Eye (tissue), 1 donor: ENCODE results near the gene SNX14.
"Not testable (repeated sequence)": the region's sequence is repeated elsewhere in the genome, so short reads cannot be mapped to it uniquely, and the experiment has no call there.

Experiments used
- DNase-seq: peaks from one replicate; pipeline ENCODE4 v3.0.0-alpha.2; 2015

SNX14 gene

DNA sequence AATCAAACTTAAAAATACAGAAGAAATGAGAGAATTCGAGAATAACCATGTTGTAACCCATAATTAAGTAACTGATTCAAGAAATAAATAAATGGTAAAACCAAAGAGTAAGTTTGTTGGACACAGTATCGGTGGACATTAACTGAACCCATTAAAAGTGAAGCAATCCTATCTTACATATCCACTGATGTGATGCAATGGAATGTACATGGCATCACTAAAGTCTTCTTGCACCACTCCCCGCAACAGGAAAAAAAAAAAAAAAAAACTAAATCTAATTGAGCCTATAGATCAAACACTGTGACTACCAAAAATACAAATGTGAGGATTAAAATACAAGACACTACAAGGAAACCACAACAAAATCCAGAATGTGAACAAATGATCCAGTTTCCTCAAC lies 7.9 kb downstream of the SNX14 start:
- no peak for DNase-seq

DNA sequence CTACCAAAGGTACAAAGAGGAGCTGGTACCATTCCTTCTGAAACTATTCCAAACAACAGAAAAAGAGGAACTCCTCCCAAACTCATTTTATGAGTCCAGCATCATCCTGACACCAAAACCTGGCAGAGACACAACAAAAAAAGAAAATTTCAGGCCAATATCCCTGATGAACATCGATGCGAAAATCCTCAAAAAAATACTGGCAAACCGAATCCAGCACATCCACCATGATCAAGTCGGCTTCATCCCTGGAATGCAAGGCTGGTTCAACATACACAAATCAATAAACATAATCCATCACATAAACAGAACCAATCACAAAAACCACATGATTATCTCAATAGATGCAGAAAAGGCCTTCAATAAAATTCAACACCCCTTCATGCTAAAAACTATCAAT lies 10.8 kb downstream of the SNX14 start:
- not testable (repeated sequence) for DNase-seq

DNA sequence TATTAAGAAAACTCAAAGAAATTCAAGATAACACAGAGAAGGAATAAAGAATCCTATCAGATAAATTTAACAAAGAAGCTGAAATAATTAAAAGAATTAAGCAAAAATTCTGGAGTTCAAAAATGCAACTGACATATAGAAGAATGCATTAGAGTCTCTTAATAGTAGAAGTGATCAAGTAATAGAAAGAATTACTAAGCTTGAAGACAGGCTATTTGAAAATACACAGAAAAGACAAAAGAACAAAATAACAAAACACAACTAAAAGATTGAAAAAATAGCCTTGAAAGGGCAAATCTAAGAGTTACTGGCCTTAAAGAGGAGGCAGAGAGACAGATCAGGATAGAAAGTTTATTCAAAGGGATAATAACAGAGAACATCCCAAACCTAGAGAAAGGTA lies 12.1 kb downstream of the SNX14 start:
- no peak for DNase-seq

DNA sequence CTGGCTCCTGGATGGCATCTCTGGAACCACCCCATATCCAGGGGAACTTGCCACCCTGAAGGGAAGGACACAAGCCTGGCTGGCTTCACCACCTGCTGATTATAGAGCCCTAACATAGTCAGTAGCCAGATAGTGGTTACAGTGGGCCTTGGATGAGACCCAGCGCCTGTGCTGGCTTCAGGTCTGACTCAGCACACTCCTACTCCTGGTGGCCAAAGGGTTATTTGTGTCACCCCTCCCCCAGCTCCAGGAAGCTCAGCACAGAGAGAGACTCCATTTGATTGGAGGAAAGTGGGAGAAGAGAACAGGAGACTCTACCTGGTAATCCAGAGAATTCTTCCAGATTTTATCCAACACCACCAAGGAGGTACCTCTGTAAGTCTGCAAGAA lies 12.8 kb downstream of the SNX14 start:
- DNase-seq = no peak

DNA sequence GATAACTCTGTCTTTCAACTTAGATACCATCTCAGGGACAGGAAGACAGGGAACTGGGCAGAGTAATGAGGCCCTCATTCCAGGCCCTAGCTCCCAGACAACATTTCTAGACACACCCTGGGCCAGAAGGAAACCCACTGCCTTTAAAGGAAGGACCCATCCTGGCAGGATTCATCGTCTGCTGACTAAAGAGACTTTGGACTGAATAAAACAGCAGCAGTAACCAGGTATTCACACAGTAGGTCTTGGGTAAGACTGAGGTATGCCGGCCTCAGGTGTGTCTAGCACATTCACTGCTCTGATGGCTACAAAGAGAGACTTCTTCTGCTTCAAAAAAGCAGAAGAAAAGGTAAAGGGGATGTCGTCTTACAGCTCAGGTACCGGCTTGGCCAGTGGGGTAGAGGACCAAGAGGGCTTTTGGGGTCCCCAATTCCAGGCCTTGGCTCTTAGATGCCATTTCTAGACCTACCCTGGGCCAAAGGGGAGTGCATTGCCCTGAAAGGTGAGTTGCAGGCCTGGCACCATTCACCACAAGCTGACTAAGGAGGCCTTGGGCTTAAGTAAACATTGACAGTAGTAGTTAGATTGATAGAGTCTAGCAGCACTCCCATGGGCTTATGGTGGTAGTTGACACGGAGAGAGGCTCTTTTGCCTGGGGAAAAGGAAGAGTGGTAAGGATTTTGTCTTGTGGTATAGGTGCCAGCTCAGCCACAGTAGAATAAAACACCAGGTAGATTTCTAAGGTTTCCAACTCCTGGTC lies 13.4 kb downstream of the SNX14 start:
- no peak for DNase-seq

DNA sequence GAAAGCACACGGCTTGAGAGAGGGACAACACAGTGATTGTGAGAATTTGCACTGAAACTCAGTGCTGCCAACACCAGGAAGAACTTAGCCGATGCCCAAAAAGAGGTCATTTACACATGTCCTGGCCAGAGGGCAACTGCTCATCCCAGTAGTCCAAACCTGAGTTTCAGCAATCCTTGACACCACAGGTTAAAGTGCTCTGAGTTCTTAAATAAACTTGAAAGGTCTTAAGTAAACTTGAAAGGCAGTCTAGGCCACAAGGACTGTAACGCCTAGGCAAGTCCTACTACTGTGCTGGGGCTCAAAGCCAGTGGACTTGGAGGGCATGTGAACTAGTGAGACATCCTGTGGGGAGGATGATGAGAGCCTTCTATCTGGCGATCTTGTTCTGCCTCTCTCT lies 14.1 kb downstream of the SNX14 start:
- DNase-seq = no peak

DNA sequence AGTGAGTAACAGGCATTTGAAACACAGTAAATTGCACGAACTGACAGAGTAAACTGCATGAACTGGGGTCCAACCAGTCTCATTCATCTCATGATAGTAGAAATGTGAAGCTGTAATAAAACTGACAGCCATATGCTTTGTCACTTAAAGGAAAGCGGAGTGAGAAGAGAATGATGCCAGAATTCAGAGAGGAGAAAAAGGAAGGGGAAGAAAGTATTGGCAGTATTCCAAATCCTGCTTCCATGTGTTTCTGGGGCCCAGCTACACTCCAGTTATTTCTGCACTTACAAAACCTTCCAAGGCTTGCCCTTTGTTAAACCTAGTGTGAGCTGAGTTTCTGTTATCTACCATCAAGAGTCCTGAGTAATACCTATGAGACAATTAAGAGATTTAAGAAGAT lies 17.2 kb downstream of the SNX14 start:
- DNase-seq = no peak

DNA sequence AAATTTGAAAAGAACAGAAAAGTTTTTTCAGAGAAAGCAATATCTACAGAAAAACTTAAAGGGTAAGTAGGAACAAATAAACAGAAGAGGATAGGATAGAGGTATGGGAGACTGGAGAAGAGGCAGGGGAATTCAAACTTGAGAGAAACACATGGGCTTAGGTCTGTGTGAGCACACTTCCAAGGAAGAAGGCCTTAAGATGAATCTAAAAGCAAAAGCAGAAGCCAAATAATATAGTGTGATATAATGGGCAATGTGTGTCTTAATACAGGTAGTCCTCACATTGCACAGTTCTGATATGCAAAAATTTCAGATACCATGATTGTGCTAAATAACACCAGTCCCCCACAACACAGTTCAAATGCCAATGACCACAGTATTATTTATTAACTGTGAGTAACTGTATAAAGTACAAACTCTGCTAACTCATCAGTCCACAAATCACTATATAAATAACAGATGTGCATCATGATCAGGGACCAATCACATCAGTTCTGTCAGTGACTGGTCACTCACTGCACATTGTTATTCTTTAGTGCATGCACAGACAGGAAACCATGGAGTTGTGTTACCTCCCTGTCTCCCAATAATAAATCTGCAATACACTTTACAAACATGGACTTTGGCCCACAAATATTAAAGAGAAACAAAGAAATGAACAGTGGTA lies 18.6 kb downstream of the SNX14 start:
- DNase-seq = no peak

DNA sequence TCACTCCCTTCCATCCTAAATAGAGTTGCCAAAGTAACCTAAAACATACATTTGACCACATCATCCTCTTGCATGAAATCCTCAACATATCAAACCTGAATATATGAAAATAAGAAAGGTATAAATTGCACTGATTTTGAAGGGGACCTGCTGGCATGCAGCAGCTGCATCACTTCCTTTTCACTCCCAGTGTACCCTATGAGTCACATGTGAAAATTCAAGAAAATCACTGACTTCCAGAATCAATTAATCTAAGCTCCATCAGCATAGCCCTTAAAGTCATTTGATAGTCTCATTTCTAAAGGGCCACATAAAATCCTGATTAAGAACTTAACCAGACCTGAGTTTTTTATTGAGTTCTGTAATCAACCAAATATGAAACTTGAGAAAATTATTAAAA lies 24.3 kb downstream of the SNX14 start:
- DNase-seq = no peak

DNA sequence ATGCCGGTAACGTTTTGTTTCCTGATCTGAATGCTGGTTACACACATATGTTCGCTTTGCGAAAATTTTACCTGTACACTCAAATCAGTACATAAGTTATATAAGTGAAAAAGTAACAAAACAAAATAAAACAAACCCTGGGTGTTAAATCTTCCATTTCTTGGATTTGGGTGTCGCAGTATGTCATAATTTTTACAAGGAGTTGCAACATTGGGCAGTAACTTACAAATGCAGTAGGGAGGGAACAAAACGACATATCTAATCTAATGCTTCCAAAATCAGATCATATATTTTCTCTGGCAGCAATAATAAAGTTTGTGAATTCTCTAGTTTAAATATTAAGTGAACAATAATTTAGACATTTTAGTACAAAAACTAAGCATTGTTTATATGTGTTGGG lies 25.2 kb downstream of the SNX14 start:
- DNase-seq = no peak

DNA sequence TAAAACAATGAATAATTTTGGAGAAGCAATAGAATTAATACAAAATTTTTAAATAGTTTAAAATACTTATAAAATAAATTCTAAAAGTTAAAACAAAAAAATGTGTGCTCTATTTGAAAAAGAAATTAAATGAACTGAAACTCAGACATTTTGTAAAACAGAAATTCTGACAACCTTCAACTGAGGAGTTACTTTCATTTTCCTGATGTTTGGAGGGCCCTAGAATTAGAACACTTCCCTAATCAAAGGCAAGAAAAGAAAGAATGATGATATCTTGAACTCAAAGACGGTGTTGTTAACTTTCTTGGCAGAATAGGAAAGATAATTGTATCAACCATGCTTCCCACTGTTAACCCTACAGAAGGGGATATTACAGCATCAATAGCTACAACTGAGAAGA lies 27.9 kb downstream of the SNX14 start:
- DNase-seq = no peak

DNA sequence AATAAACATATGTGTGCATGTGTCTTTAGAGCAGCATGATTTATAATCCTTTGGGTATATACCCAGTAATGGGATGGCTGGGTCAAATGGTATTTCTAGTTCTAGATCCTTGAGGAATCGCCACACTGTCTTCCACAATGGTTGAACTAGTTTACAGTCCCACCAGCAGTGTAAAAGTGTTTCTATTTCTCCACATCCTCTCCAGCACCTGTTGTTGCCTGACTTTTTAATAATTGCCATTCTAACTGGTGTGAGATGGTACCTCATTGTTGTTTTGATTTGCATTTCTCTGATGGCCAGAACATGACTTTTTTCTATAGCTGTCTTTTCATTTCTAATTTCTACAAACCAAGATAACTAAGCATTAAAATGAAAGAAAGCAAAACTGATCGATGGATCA lies 29.4 kb downstream of the SNX14 start:
- DNase-seq = not testable (repeated sequence)

DNA sequence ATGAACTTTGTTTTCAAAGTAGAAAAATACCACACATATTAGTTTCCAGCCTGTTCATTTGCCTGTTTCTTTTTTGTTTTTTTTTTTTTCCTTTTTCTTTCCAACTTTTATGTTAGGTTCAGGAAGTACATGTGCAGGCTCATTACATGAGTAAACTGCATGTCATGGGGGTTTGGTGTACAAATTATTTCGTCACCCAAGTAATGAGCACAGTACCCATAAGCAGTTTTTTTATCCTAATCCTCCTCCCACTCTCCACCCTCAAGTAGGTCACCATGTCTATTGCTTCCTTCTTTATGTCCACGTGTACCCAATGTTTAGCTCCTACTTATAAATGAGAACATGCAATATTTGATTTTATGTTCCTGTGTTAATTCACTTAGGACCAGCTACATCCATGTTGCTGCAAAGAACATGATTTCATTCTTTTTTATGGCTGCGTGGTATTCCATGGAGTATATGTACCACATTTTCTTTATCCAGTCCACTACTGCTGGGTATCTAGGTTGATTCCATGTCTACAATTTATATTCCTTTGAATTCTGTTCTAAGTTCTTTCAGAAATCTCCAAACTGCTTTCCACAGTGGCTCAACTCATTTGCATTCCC lies 31.8 kb downstream of the SNX14 start:
- DNase-seq = no peak

DNA sequence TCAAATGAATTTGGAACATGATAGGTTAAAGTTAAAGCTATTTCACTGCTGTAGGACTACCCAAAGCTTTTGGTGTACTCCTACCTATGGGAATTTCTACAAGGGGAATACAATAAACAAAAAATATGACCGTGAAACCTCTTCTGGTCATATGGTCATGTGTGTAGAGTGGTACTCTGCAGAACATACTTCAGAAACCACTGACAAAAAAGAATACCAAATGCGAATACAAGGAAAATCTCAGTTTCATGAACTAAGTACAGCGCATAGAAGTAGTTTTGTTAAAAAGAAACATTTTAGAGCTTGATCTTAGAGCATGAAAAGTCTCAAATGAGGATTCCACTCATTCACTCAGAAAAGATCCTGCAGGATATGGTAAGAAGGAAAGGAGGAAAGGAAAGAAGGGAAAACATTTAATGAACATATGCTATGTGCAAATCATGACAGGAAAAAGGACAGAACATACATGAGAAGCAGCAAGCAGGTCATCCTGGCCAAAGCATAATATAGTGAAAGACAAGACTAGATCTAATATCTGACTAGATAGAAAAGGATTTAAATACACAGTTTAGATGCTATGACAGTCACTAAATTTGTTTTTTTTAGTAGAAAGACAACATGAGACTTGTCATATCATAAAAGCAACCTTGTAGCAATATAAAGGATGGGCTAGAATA lies 36.5 kb downstream of the SNX14 start:
- DNase-seq = no peak

DNA sequence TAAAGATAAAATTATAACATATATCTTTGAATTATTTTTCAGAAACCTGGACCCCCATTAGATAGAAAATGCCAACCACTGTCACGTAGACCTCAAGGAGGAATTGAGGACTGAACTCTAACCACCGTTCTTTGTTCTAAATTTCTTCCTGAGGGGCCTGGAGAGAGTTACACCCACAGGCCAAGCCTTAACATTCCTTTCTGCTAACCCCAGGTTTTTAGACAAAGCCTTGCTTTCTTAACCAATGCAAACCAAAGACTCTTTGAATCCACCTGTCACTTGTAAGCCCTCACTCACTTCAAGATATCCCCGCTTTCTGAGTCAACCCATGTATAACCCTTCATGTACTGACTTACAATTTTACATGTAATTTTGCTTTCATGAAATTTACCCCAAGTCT lies 41.0 kb downstream of the SNX14 start:
- DNase-seq = no peak

DNA sequence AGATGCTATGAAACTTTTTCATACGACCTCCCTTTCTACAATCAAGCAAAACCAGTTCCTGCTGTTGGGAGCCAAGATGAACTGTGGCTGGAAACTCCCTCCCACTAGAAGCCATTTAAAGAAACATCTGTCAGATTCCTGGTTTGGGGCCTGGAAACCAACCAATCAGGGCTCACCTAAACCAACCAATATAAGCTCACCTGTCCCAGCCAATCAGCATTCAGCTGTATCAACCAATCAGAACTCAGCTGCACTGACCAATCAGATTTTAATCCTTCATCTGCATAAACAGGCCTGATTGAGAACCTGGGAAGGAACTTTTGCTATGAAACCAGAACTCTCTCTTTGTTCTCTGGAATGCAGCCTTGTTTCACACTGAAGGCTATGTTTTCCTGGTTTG lies 42.4 kb downstream of the SNX14 start:
- DNase-seq = peak; percentile 2

DNA sequence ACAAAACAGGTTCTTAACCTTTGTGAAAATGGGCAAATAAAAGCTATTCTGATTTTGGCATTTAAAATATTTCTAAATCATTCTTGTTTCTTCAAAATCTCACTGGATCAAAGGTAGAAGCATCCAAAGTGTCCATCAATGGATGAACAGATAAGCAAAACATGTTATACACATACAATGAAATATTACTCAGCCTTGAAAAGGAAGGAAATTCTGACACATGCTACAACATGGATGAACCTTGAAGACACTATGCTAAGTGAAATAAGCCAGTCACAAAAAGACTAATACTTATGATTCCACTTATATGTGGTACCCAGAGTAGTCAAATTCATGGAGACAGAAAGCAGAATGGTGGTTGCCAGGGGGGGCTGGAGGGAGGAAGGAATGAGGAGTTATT lies 45.9 kb downstream of the SNX14 start:
- no peak for DNase-seq

DNA sequence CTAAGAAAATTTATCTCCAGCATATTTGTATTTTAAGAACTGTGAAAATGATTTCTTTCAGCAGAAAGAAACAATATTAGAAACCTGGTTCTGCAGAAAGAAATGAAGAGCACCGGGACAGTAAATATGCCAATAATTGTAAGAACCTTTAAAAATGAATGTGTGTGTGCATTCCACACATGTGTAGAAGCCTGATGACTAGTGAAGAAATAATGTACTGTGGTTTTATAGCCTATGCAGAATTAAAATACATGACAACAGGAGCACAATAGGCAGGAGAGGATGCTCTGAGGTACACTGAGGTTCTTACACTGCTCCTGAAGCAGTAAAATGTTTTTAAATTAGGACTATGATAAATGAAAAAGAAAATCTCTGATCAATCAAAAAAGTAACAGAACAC lies 48.9 kb downstream of the SNX14 start:
- no peak for DNase-seq

DNA sequence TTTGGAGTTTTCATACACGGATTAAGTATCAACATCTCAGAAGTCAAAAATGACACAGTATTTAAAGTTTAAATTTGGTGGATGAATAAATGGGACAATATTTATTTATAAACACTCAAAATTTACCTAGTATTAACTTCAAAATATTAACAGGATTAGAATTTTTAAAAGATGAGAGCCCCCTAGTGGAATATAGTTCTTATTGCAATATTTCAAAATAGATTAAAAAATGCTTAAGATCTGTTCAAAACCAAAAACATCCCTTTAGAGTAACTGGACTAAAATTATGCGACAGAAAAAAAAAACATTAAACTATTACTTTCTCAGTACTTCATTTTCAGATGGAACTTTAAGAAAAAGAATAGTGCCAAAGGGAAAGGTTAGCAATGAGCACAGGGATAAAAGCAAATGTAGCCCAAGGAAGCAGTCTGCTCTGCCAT lies 56.6 kb downstream of the SNX14 start:
- DNase-seq = peak; percentile 14

DNA sequence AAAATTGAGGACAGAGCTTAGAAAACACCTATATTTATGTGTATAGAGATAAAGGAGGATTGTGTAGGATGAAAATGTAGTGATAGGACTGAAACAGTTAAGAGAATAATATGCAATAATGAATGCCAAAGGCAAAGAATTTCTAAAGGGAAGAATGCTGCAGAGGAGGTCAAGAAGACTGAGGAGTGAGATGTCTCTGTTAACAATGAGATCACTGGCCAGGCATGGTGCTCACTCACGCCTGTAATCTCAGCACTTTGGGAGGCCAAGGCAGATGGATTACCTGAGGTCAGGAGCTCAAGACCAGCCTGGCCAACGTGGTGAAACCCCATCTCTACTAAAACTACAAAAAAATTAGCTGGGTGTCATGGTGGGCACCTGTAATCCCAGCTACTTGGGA lies 69.4 kb downstream of the SNX14 start:
- not testable (repeated sequence) for DNase-seq

DNA sequence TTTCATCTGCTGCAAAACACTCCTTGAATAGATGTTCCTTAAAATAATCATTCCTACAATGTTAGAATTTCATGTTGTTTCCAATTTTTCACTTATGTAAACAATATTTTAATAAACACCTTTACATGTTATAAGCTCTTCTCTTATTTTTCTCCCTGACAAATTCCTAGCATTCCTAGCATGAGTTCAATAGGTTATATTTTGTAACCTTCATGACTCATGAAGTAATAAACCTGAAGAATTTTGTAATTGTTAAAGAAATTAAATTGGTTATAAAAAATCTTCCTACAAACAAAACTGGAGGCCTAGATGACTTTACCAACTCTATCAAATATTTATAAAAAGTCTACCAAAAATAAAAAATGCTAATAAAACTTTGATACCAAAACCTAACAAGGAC lies 77.5 kb downstream of the SNX14 start:
- no peak for DNase-seq

DNA sequence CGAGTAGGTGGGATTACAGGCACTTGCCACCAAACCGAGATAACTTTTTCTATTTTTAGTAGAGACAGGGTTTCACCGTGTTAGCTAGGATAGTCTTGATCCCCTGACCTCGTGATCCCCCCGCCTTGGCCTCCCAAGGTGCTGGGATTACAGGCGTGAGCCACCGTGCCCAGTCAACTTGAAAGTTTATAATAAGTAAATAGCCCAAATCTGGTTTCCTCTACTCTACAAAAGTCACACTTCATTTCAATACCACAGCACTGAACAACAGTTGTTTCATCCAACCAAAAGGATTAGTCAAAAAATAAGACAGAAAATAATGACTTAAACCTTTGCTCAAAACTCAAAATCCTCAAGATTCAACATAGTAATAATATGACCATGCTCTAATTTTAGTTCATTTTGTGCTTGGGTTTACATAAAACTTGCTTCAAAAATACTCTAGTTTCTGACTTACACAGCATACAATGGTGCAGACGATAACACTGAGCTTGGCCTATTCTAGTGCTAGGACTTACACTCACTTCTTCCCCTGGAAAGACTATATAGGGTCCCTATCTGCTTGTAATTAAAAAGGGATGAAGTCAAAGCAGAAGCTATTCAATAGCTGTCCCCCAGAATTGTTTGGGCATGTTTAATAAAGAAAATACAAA lies 87.1 kb downstream of the SNX14 start:
- DNase-seq = no peak

DNA sequence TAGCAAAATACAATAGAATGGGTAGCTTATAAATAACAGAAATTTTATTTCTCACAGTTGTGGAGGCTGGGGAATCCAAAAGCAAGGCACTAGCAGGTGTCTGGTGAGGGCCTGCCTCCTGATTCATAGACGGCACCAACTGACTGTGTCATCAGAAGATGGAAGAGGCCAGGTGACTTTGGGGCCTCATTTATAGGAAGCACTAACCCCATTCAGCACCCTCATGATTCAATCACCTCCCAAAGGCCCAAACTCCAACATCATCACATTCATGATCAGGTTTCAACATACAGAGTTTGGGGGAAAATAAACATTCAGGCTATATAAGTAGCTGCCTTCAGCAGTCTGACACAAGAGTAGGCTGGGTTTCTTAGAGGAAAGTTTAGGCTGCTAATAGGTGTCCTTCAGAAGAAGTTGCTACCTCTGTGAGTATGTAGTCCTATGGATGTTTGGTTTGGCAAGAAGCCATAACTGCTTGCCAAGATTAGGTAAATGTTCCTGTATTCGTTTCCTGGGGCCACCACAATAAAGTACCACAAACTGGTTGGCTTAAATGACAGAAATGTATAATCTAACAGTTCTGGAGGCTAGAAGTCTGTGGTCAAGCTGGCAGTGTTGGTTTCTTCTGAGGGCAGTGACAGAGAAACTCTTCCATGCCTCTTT lies 94.9 kb downstream of the SNX14 start:
- no peak for DNase-seq
